Neural cell (in vitro differentiated cells): ENCODE measurements around the gene RFX2. TPM values are rescaled to one million over a fixed set of nuclear protein-coding genes. Genes with fewer than 3 reads are reported as not detected.

ENCODE experiments used
- H2AFZ ChIP-seq: fragments of 200-600, 300-800 bp; sonication (generic), shearing (Covaris generic); 2 replicates; pipeline ENCODE4 v1.6.0; 2014; ENCODE audit warnings: low read depth, mild to moderate bottlenecking, antibody characterized with exemption, low read length, moderate library complexity
- H3F3A ChIP-seq: fragments of 200-600 bp; shearing (Covaris generic); 2 replicates; pipeline ENCODE4 v1.6.1; 2016; ENCODE audit warnings: mild to moderate bottlenecking, moderate library complexity, mixed read lengths, antibody characterized with exemption, low read length; ENCODE audit not compliant: insufficient read depth, poor library complexity, severe bottlenecking
- H3K27ac ChIP-seq: fragments of 200-600, 300-800 bp; sonication (generic), shearing (Covaris generic); 2 replicates; pipeline ENCODE4 v1.5.1; 2014; ENCODE audit warnings: mild to moderate bottlenecking, low read length, moderate library complexity
- H3K27me3 ChIP-seq: fragments of 300-800, 200-600 bp; sonication (generic), shearing (Covaris generic); 2 replicates; pipeline ENCODE4 v1.6.0; 2014; ENCODE audit warnings: mild to moderate bottlenecking, low read depth, low read length, moderate library complexity; ENCODE audit not compliant: insufficient read depth
- H3K36me3 ChIP-seq: fragments of 300-800, 200-600 bp; sonication (generic), shearing (Covaris generic); 2 replicates; pipeline ENCODE4 v1.5.1; 2014; ENCODE audit warnings: mild to moderate bottlenecking, antibody characterized with exemption, low read length, moderate library complexity; ENCODE audit not compliant: insufficient read depth
- H3K4me2 ChIP-seq: fragments of 300-800, 200-600 bp; sonication (generic), shearing (Covaris generic); 2 replicates; pipeline ENCODE4 v1.6.0; 2014; ENCODE audit warnings: mild to moderate bottlenecking, low read length
- H3K4me3 ChIP-seq: fragments of 300-800, 200-600 bp; sonication (generic), shearing (Covaris generic); 2 replicates; pipeline ENCODE4 v1.5.1; 2014; ENCODE audit warnings: mild to moderate bottlenecking, low read length, moderate library complexity
- H3K79me2 ChIP-seq: fragments of 200-600 bp; shearing (Covaris generic); replicated peaks from 2 replicates; pipeline ENCODE4 v1.6.0; 2014; ENCODE audit warnings: mild to moderate bottlenecking, low read length, moderate library complexity; ENCODE audit not compliant: insufficient read depth
- H3K9ac ChIP-seq: fragments of 300-800, 200-600 bp; sonication (generic), shearing (Covaris generic); 2 replicates; pipeline ENCODE4 v1.6.1; 2016; ENCODE audit warnings: mild to moderate bottlenecking, low read length, mixed read lengths
- H3K9me2 ChIP-seq: fragments of 200-600 bp; shearing (Covaris generic); 2 replicates; pipeline ENCODE4 v1.6.1; 2016; ENCODE audit warnings: mild to moderate bottlenecking, low read length, mixed read lengths; ENCODE audit not compliant: insufficient read depth
- H3K9me3 ChIP-seq: fragments of 200-600, 300-800 bp; sonication (generic), shearing (Covaris generic); 2 replicates; pipeline ENCODE4 v1.6.1; 2016; ENCODE audit warnings: mild to moderate bottlenecking, mixed run types, low read length, moderate library complexity, mixed read lengths
- H4K20me1 ChIP-seq: fragments of 200-600 bp; shearing (Covaris generic); 2 replicates; pipeline ENCODE4 v1.6.1; 2016; ENCODE audit warnings: mild to moderate bottlenecking, mixed run types; ENCODE audit not compliant: insufficient read depth
- EP300 ChIP-seq: fragments of 450-650 bp; conservative IDR thresholded peaks from 2 replicates; pipeline ENCODE4 v1.6.1; 2014; ENCODE audit warnings: antibody characterized with exemption, mild to moderate bottlenecking, moderate library complexity; ENCODE audit not compliant: poor library complexity, severe bottlenecking
- EZH2 ChIP-seq: fragments of 200-600, 300-800 bp; shearing (Covaris generic), sonication (generic); IDR thresholded peaks from 2 replicates; pipeline ENCODE4 v1.6.1; 2014; ENCODE audit warnings: antibody characterized with exemption, low read length, borderline replicate concordance, mild to moderate bottlenecking; ENCODE audit not compliant: insufficient read depth, poor library complexity, severe bottlenecking
- MXI1 ChIP-seq: fragments of 450-650 bp; conservative IDR thresholded peaks from 2 replicates; pipeline ENCODE4 v1.6.1; 2014; ENCODE audit warnings: antibody characterized with exemption, mild to moderate bottlenecking; ENCODE audit not compliant: poor library complexity, severe bottlenecking
- POLR2AphosphoS5 ChIP-seq: IDR thresholded peaks from 2 replicates; pipeline ENCODE4 v1.6.1; 2012
- RAD21 ChIP-seq: fragments of 450-650 bp; conservative IDR thresholded peaks from 2 replicates; pipeline ENCODE4 v1.6.1; 2014; ENCODE audit warnings: antibody characterized with exemption, mild to moderate bottlenecking, moderate library complexity
- SMC3 ChIP-seq: fragments of 450-650 bp; conservative IDR thresholded peaks from 2 replicates; pipeline ENCODE4 v1.6.1; 2014; ENCODE audit warnings: antibody characterized with exemption, mild to moderate bottlenecking, moderate library complexity; ENCODE audit not compliant: poor library complexity
- TAF1 ChIP-seq: IDR thresholded peaks from 2 replicates; pipeline ENCODE4 v1.6.1; 2012; ENCODE audit warnings: low read depth
- polyA plus RNA-seq: library from polyadenylated mRNA; depleted of rRNA; stranded (reverse); fragments of >200 nt; gene quantifications from 2 replicates; pipeline ENCODE4 v1.2.3, GENCODE V29; 2014
- TF ChIP-seq, protein P1 (sequence below): IDR thresholded peaks from 2 replicates; pipeline ENCODE4 v1.6.1; 2012; ENCODE audit warnings: borderline replicate concordance
- TF ChIP-seq, protein P2 (sequence below): fragments of 450-650 bp; IDR thresholded peaks from 2 replicates; pipeline ENCODE4 v1.5.1; 2014; ENCODE audit warnings: antibody characterized with exemption, mild to moderate bottlenecking, moderate library complexity; ENCODE audit not compliant: poor library complexity, severe bottlenecking

RFX2 gene
- polyA plus RNA-seq, 1 donor from 2014 or later: 0.69 TPM

DNA sequence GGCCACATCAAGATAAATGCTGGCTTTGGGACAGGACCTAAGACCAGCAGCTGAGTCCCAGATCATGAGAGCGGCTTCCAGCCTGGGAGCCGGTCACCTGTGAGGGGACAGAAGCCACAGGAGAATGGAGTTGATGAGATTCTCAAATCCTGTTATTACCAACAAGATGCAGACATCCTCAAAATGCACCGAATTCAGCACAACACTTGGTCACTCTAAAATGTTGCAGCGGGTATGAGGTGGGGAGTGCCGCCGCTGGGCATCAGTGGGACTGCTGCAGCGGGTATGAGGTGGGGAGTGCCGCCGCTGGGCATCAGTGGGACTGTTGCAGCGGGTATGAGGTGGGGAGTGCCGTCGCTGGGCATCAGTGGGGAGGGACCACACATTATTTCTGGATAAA is 153.6 kb downstream of the RFX2 start:
- no peak for TF ChIP-seq RAD21
- TF ChIP-seq MXI1: no peak
- no peak for TF ChIP-seq TAF1
- no peak for TF ChIP-seq SMC3
- TF ChIP-seq, protein P1, sequence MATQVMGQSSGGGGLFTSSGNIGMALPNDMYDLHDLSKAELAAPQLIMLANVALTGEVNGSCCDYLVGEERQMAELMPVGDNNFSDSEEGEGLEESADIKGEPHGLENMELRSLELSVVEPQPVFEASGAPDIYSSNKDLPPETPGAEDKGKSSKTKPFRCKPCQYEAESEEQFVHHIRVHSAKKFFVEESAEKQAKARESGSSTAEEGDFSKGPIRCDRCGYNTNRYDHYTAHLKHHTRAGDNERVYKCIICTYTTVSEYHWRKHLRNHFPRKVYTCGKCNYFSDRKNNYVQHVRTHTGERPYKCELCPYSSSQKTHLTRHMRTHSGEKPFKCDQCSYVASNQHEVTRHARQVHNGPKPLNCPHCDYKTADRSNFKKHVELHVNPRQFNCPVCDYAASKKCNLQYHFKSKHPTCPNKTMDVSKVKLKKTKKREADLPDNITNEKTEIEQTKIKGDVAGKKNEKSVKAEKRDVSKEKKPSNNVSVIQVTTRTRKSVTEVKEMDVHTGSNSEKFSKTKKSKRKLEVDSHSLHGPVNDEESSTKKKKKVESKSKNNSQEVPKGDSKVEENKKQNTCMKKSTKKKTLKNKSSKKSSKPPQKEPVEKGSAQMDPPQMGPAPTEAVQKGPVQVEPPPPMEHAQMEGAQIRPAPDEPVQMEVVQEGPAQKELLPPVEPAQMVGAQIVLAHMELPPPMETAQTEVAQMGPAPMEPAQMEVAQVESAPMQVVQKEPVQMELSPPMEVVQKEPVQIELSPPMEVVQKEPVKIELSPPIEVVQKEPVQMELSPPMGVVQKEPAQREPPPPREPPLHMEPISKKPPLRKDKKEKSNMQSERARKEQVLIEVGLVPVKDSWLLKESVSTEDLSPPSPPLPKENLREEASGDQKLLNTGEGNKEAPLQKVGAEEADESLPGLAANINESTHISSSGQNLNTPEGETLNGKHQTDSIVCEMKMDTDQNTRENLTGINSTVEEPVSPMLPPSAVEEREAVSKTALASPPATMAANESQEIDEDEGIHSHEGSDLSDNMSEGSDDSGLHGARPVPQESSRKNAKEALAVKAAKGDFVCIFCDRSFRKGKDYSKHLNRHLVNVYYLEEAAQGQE: no peak
- TF ChIP-seq, protein P2, sequence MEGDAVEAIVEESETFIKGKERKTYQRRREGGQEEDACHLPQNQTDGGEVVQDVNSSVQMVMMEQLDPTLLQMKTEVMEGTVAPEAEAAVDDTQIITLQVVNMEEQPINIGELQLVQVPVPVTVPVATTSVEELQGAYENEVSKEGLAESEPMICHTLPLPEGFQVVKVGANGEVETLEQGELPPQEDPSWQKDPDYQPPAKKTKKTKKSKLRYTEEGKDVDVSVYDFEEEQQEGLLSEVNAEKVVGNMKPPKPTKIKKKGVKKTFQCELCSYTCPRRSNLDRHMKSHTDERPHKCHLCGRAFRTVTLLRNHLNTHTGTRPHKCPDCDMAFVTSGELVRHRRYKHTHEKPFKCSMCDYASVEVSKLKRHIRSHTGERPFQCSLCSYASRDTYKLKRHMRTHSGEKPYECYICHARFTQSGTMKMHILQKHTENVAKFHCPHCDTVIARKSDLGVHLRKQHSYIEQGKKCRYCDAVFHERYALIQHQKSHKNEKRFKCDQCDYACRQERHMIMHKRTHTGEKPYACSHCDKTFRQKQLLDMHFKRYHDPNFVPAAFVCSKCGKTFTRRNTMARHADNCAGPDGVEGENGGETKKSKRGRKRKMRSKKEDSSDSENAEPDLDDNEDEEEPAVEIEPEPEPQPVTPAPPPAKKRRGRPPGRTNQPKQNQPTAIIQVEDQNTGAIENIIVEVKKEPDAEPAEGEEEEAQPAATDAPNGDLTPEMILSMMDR: no peak
- no peak for TF ChIP-seq POLR2AphosphoS5
- no peak for TF ChIP-seq EP300
- no peak for TF ChIP-seq EZH2
- no peak overlapping the region for H2AFZ ChIP-seq
- peaks cover 53% of the 10 kb centered on the region for H3K79me2 ChIP-seq
- H3K27me3 ChIP-seq: no peaks in the 10 kb centered on the region
- no peaks in the 10 kb centered on the region for H3F3A ChIP-seq
- H3K4me3 ChIP-seq: no peak overlapping the region
- H3K27ac ChIP-seq: no peak overlapping the region
- H3K4me2 ChIP-seq: no peak overlapping the region
- H3K9me3 ChIP-seq: no peaks in the 10 kb centered on the region
- H4K20me1 ChIP-seq: peaks cover 4% of the 10 kb centered on the region
- no peak overlapping the region for H3K9ac ChIP-seq
- no peaks in the 10 kb centered on the region for H3K36me3 ChIP-seq
- H3K9me2 ChIP-seq: no peaks in the 10 kb centered on the region

DNA sequence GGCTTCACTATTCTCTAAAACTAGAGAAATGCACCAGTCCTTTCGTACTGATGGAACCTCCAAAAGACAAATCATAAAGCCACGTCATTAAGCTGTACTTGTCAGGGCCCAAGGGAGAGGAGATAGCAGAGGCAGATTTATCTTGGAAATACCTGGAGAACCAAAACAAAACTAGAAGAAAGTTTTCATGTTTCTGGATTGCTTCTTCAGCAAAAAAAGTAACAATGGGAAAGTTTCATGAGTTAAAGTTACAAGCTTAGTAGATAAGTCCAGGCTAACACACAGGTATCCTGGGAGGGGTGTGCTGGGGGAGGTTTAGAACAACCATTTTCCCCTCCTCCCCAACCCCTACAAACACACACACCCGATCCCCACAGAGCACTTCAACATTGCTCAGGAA is 154.0 kb downstream of the RFX2 start:
- TF ChIP-seq, protein P1: no peak
- no peak for TF ChIP-seq SMC3
- no peak for TF ChIP-seq EZH2
- TF ChIP-seq TAF1: no peak
- TF ChIP-seq, protein P2: no peak
- TF ChIP-seq RAD21: no peak
- no peak for TF ChIP-seq MXI1
- no peak for TF ChIP-seq EP300
- no peak for TF ChIP-seq POLR2AphosphoS5
- peaks cover 57% of the 10 kb centered on the region for H3K79me2 ChIP-seq
- H3K4me2 ChIP-seq: no peak overlapping the region
- no peaks in the 10 kb centered on the region for H3K9me2 ChIP-seq
- H3K27me3 ChIP-seq: no peaks in the 10 kb centered on the region
- no peak overlapping the region for H3K4me3 ChIP-seq
- H3K9me3 ChIP-seq: no peaks in the 10 kb centered on the region
- no peak overlapping the region for H3K27ac ChIP-seq
- H2AFZ ChIP-seq: no peak overlapping the region
- no peaks in the 10 kb centered on the region for H3F3A ChIP-seq
- peaks cover 4% of the 10 kb centered on the region for H4K20me1 ChIP-seq
- H3K36me3 ChIP-seq: no peaks in the 10 kb centered on the region
- no peak overlapping the region for H3K9ac ChIP-seq
